HCEC 1CT (cell line): Measurements from ENCODE around the gene SLFN12.
"Not testable (repeated sequence)": the region's sequence is repeated elsewhere in the genome, so short reads cannot be mapped to it uniquely, and the experiment has no call there.

Experiments used
- DNase-seq: peaks from one replicate; pipeline ENCODE4 v3.0.0-alpha.2; 2017

Gene SLFN12

GRCh38 chr17:35432176-35433074 lies at the start of gene SLFN12:
Gene SLFN12, minus strand, starts transcription at chr17:35432500. Its CDS starts 9,472 bp downstream, at chr17:35423028.
- peak; percentile 93 for DNase-seq

- DNase-seq: no peak
These were observed 47.0 kb upstream of the SLFN12 start for GRCh38 chr17:35479271-35479670.

- no peak for DNase-seq
These were observed 44.9 kb upstream of the SLFN12 start for GRCh38 chr17:35477248-35477647.

GRCh38 chr17:35476283-35476820 lies 44.1 kb upstream of the SLFN12 start:
- no peak for DNase-seq

GRCh38 chr17:35468475-35468874 lies 36.2 kb upstream of the SLFN12 start:
- no peak for DNase-seq

GRCh38 chr17:35467824-35468223 lies 35.5 kb upstream of the SLFN12 start:
- DNase-seq: no peak

GRCh38 chr17:35460354-35460851 lies 28.1 kb upstream of the SLFN12 start:
- DNase-seq: no peak

GRCh38 chr17:35454035-35454434 lies 21.7 kb upstream of the SLFN12 start:
- not testable (repeated sequence) for DNase-seq

- DNase-seq: no peak
These were observed 20.9 kb upstream of the SLFN12 start for GRCh38 chr17:35453171-35453570.

- no peak for DNase-seq
These were observed 17.2 kb upstream of the SLFN12 start for GRCh38 chr17:35449371-35449931.

- DNase-seq: no peak
These were observed 16.6 kb upstream of the SLFN12 start for GRCh38 chr17:35448899-35449227.

GRCh38 chr17:35448214-35448898 lies 16.1 kb upstream of the SLFN12 start, which contains the start of gene SLFN13:
Gene SLFN13, minus strand, starts transcription at chr17:35448766. Its CDS starts 3,086 bp downstream, at chr17:35445680.
- peak; percentile 34 for DNase-seq

- no peak for DNase-seq
These were observed 15.2 kb upstream of the SLFN12 start for GRCh38 chr17:35447499-35447898.

- no peak for DNase-seq
These were observed 6.1 kb upstream of the SLFN12 start for GRCh38 chr17:35438433-35438832.

GRCh38 chr17:35433075-35433894 lies 985 bp upstream of the SLFN12 start:
- peak; percentile 99 for DNase-seq

- DNase-seq: no peak
These were observed 2.6 kb downstream of the SLFN12 start for GRCh38 chr17:35429702-35430101.

GRCh38 chr17:35428229-35428628 lies 4.1 kb downstream of the SLFN12 start:
- DNase-seq: no peak

GRCh38 chr17:35423761-35424160 lies 8.5 kb downstream of the SLFN12 start:
- peak; percentile 49 for DNase-seq

- DNase-seq: not testable (repeated sequence)
These were observed 11.2 kb downstream of the SLFN12 start for GRCh38 chr17:35421069-35421468.

GRCh38 chr17:35416659-35417058 lies 15.6 kb downstream of the SLFN12 start:
- DNase-seq: no peak

- not testable (repeated sequence) for DNase-seq
These were observed 17.6 kb downstream of the SLFN12 start for GRCh38 chr17:35414707-35415106.

- no peak for DNase-seq
These were observed 18.1 kb downstream of the SLFN12 start for GRCh38 chr17:35414247-35414646.
